ENCODE data around the gene PAQR4. TPM values are rescaled to one million over a fixed set of nuclear protein-coding genes. Genes with fewer than 3 reads are reported as not detected.

PAQR4 gene
- total and polyA plus RNA-seq, 10 of the 15 experiments (the other 5 are each of a cell fraction or from before 2014, with no cell fraction given), result 0.39 to 31.8 (median 13.5) TPM

DNA sequence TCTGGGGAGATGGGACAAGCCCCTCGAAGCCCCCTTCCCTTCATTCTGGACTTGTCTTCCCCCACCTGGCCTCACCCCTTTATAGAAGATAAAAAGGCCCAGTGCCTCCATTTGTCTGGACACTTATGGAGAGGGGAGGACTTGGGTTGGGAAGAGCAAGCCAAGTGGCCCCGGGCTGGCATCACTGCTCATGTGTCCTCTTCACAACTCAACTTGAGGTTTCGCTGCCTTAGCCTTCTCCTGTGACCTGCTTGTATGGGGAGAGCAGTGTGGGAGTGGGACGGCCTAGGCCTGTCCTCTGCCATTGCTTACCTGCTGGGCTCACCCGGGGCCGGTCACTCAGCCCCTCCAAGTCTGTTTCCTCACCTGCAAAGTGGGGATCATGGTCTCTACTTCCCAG, 1.4 kb downstream of the PAQR4 start:
- intact Hi-C loops (cut with micrococcal nuclease; ENCODE audit: unreplicated experiment), result no loop called here
- WGBS (ENCODE audit: insufficient coverage, insufficient replicate concordance, low lambda C conversion rate, missing lambda C conversion rate), result 36% methylated on average over 5 of the region's 6 CpGs
- ChIA-PET POLR2A (interaction anchor here (2.0 kb wide), 1 partner anchor 10 kb away, joined by 18 read pairs; the partner anchor contains the start of gene PKMYT1), RAD21 (ENCODE audit: unreplicated experiment) (interaction anchor here (0.6 to 1.7 kb wide), 5 partner anchors 10 to 131 kb away, joined by 3 to 6 read pairs (median 3); partner anchors contain the start of gene PKMYT1), SMC1A (ENCODE audit: uncharacterized antibody, unreplicated experiment) (interaction anchor here (1.2 to 1.3 kb wide), 2 partner anchors 8 to 13 kb away, joined by 3 to 5 read pairs; no protein-coding TSS in a partner anchor), CTCF (interaction anchor here (0.6 to 1.7 kb wide), 13 partner anchors 9 to 102 kb away, joined by 3 to 13 read pairs (median 4); partner anchors contain the start of gene PKMYT1)
- Histone ChIP-seq H2AFZ (ENCODE audit: control insufficient read depth, low read depth, low read length) (no peak overlapping the region), H3K79me2 (ENCODE audit: control insufficient read depth, insufficient read depth, low read length) (peaks cover 16% of the 10 kb centered on the region), H4K20me1 (ENCODE audit: control insufficient read depth, insufficient read depth) (no peaks in the 10 kb centered on the region), H3K9me3 (replicated peaks; ENCODE audit: control insufficient read depth, insufficient read depth, low read length) (no peaks in the 10 kb centered on the region), H3K9ac (ENCODE audit: control insufficient read depth, insufficient read depth, low read length) (peak overlapping the region; percentile 80; the same call in 1 of the 2 replicates), H3K4me2 (ENCODE audit: control insufficient read depth, insufficient read depth) (peak overlapping the region; percentile 84), H3K4me1 (ENCODE audit: control insufficient read depth, insufficient read depth, low read length) (peaks cover 20% of the 10 kb centered on the region), H3K4me3 (peak overlapping the region; percentile 91), H3K36me3 (ENCODE audit: control insufficient read depth in 2 of 2, insufficient read depth in 2 of 2, low read length in 1 of 2) (peaks cover 4 to 19% of the 10 kb centered on the region in 2 experiments; a peak in 3 of 4 replicates), H3K27me3 (replicated peaks in 1 of 2; ENCODE audit: control insufficient read depth in 2 of 2, insufficient read depth in 2 of 2, low read length in 1 of 2) (no peaks in the 10 kb centered on the region), H3K27ac (ENCODE audit: control insufficient read depth, insufficient read depth) (0 out of 2 replicates have a peak overlapping the region, but pooled peaks have one; percentile 78)
- in situ Hi-C loops (cut with MboI), result no loop called here
- ATAC-seq (no peak), DNase-seq (ENCODE audit: low read depth, low spot score) (no peak), FAIRE-seq (no peak)
- BruUV-seq (replicated peaks), result no TSS peak
- TF ChIP-seq, protein P1, sequence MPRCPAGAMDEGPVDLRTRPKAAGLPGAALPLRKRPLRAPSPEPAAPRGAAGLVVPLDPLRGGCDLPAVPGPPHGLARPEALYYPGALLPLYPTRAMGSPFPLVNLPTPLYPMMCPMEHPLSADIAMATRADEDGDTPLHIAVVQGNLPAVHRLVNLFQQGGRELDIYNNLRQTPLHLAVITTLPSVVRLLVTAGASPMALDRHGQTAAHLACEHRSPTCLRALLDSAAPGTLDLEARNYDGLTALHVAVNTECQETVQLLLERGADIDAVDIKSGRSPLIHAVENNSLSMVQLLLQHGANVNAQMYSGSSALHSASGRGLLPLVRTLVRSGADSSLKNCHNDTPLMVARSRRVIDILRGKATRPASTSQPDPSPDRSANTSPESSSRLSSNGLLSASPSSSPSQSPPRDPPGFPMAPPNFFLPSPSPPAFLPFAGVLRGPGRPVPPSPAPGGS (IDR thresholded peaks at IDR 0.05; ENCODE audit: borderline replicate concordance, insufficient read depth, low read depth, low read length, poor library complexity, severe bottlenecking), result no peak
- TF ChIP-seq SMC3 (IDR thresholded peaks at IDR 0.05; ENCODE audit: borderline replicate concordance, low read length) (no peak), DPF2 (IDR thresholded peaks at IDR 0.05) (no peak), HDAC6 (IDR thresholded peaks at IDR 0.05; ENCODE audit: unreplicated experiment) (no peak), CHD2 (IDR thresholded peaks at IDR 0.05; ENCODE audit: borderline replicate concordance, low read depth, low read length) (no peak), EGR1 (IDR thresholded peaks at IDR 0.05; ENCODE audit: borderline replicate concordance in 1 of 2, low read depth in 2 of 2, low read length in 2 of 2) (no peak), CREB1 (IDR thresholded peaks at IDR 0.05; ENCODE audit: low read depth) (no peak), EP300 (IDR thresholded peaks at IDR 0.05; ENCODE audit: borderline replicate concordance in 1 of 2, control insufficient read depth in 1 of 2, low read depth in 2 of 2, low read length in 2 of 2) (no peak), RBBP5 (conservative IDR thresholded peaks at IDR 0.05) (no peak), ZBED1 (IDR thresholded peaks at IDR 0.05; ENCODE audit: borderline replicate concordance) (no peak), POLR2AphosphoS5 (IDR thresholded peaks at IDR 0.05; ENCODE audit: low read length) (no peak), ZNF274 (IDR thresholded peaks at IDR 0.05; ENCODE audit: insufficient read depth, insufficient read length) (no peak)
- TF ChIP-seq, protein P2, sequence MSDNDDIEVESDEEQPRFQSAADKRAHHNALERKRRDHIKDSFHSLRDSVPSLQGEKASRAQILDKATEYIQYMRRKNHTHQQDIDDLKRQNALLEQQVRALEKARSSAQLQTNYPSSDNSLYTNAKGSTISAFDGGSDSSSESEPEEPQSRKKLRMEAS (IDR thresholded peaks at IDR 0.05; ENCODE audit: low read depth, low read length), result no peak
- TF ChIP-seq, protein P3, sequence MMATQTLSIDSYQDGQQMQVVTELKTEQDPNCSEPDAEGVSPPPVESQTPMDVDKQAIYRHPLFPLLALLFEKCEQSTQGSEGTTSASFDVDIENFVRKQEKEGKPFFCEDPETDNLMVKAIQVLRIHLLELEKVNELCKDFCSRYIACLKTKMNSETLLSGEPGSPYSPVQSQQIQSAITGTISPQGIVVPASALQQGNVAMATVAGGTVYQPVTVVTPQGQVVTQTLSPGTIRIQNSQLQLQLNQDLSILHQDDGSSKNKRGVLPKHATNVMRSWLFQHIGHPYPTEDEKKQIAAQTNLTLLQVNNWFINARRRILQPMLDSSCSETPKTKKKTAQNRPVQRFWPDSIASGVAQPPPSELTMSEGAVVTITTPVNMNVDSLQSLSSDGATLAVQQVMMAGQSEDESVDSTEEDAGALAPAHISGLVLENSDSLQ (IDR thresholded peaks at IDR 0.05), result no peak
- TF ChIP-seq, protein P4, sequence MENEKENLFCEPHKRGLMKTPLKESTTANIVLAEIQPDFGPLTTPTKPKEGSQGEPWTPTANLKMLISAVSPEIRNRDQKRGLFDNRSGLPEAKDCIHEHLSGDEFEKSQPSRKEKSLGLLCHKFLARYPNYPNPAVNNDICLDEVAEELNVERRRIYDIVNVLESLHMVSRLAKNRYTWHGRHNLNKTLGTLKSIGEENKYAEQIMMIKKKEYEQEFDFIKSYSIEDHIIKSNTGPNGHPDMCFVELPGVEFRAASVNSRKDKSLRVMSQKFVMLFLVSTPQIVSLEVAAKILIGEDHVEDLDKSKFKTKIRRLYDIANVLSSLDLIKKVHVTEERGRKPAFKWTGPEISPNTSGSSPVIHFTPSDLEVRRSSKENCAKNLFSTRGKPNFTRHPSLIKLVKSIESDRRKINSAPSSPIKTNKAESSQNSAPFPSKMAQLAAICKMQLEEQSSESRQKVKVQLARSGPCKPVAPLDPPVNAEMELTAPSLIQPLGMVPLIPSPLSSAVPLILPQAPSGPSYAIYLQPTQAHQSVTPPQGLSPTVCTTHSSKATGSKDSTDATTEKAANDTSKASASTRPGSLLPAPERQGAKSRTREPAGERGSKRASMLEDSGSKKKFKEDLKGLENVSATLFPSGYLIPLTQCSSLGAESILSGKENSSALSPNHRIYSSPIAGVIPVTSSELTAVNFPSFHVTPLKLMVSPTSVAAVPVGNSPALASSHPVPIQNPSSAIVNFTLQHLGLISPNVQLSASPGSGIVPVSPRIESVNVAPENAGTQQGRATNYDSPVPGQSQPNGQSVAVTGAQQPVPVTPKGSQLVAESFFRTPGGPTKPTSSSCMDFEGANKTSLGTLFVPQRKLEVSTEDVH (IDR thresholded peaks at IDR 0.05; ENCODE audit: low read depth, partially characterized antibody), result no peak
- TF ChIP-seq, protein P5, sequence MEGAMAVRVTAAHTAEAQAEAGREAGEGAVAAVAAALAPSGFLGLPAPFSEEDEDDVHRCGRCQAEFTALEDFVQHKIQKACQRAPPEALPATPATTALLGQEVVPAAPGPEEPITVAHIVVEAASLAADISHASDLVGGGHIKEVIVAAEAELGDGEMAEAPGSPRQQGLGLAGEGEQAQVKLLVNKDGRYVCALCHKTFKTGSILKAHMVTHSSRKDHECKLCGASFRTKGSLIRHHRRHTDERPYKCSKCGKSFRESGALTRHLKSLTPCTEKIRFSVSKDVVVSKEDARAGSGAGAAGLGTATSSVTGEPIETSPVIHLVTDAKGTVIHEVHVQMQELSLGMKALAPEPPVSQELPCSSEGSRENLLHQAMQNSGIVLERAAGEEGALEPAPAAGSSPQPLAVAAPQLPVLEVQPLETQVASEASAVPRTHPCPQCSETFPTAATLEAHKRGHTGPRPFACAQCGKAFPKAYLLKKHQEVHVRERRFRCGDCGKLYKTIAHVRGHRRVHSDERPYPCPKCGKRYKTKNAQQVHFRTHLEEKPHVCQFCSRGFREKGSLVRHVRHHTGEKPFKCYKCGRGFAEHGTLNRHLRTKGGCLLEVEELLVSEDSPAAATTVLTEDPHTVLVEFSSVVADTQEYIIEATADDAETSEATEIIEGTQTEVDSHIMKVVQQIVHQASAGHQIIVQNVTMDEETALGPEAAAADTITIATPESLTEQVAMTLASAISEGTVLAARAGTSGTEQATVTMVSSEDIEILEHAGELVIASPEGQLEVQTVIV (IDR thresholded peaks at IDR 0.05; ENCODE audit: borderline replicate concordance, partially characterized antibody), result no peak
